HG02678 (cell line): ENCODE data around the gene C4BPB.

Experiments used
- ATAC-seq: cut with Tn5 transposase; IDR thresholded peaks from one replicate; pipeline ENCODE4 v1.9.1; 2021; ENCODE audit warnings: mild to moderate bottlenecking, moderate library complexity; ENCODE audit not compliant: unreplicated experiment

C4BPB gene

GRCh38 chr1:207081088-207081487 is 7.6 kb upstream of the C4BPB start:
- ATAC-seq: no peak

- ATAC-seq: no peak
Measured at GRCh38 chr1:207081806-207082205, 6.9 kb upstream of the C4BPB start.

- no peak for ATAC-seq
Measured at GRCh38 chr1:207084232-207084631, 4.4 kb upstream of the C4BPB start.

GRCh38 chr1:207084701-207085180 is 3.9 kb upstream of the C4BPB start:
- peak; percentile 67 for ATAC-seq

GRCh38 chr1:207085887-207086286 is 2.8 kb upstream of the C4BPB start:
- no peak for ATAC-seq

- ATAC-seq: no peak
Measured at GRCh38 chr1:207088161-207088560, 499 bp upstream of the C4BPB start.

- ATAC-seq: peak; percentile 29
Measured at GRCh38 chr1:207089627-207090355, 1.1 kb downstream of the C4BPB start.

- ATAC-seq: no peak
Measured at GRCh38 chr1:207091200-207091908, 2.7 kb downstream of the C4BPB start.

GRCh38 chr1:207093944-207094343 is 5.3 kb downstream of the C4BPB start:
- no peak for ATAC-seq

- ATAC-seq: peak; percentile 90
Measured at GRCh38 chr1:207097871-207098324, 9.2 kb downstream of the C4BPB start.

GRCh38 chr1:207101720-207102119 is 13.1 kb downstream of the C4BPB start:
- ATAC-seq: no peak

- no peak for ATAC-seq
Measured at GRCh38 chr1:207102146-207102545, 13.5 kb downstream of the C4BPB start.

- ATAC-seq: no peak
Measured at GRCh38 chr1:207102659-207103058, 14.0 kb downstream of the C4BPB start.

- ATAC-seq: no peak
Measured at GRCh38 chr1:207103892-207104373, 15.3 kb downstream of the C4BPB start, which contains the start of gene C4BPA. C4BPA (plus strand) TSS chr1:207104233; CDS start chr1:207113026, 8,793 bp downstream.

GRCh38 chr1:207109004-207109403 is 20.3 kb downstream of the C4BPB start:
- no peak for ATAC-seq

GRCh38 chr1:207112616-207113296 is 24.1 kb downstream of the C4BPB start:
- ATAC-seq: no peak

GRCh38 chr1:207115269-207115668 is 26.6 kb downstream of the C4BPB start:
- no peak for ATAC-seq

GRCh38 chr1:207124389-207124788 is 35.7 kb downstream of the C4BPB start:
- no peak for ATAC-seq

GRCh38 chr1:207128336-207128921 is 39.8 kb downstream of the C4BPB start:
- no peak for ATAC-seq

GRCh38 chr1:207129053-207129452 is 40.4 kb downstream of the C4BPB start:
- ATAC-seq: no peak
